ENCODE measurements around the gene CHADL. TPM values are rescaled to one million over a fixed set of nuclear protein-coding genes. Genes with fewer than 3 reads are reported as not detected.

Gene CHADL
- total RNA-seq, 4 donors from 2014 or later = 0.85 to 3.4 (median 2.0) TPM; not detected in 1

DNA sequence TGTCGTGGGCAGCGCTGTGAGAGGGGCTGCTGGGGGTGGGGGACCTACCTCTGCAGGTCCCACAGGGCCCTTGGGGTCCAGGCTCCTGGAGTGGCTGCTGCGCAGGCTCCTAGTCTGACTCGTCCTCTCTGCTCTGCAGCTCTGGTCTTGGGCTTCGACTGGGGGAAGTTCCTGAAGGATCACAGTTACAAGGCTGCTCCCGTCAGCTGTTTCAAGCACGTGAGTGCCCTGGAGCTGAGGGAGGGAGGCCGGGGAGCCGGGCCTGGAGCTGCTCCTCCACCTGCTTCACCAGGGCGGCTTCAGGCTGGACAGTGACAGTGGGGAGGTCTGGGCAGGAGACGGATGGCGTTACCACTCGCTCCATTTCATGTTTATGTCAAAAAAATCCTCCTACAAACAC lies 23.7 kb downstream of the CHADL start:
- TF ChIP-seq CTCF (IDR thresholded peaks at IDR 0.05; ENCODE audit: low read depth) = no peak

GRCh38 chr22:41215926-41216325 lies 24.8 kb downstream of the CHADL start:
- TF ChIP-seq CTCF (IDR thresholded peaks at IDR 0.05; ENCODE audit: low read depth) = no peak

- TF ChIP-seq CTCF (IDR thresholded peaks at IDR 0.05; ENCODE audit: low read depth) = no peak
Measured at GRCh38 chr22:41215409-41215808, 25.3 kb downstream of the CHADL start.

DNA sequence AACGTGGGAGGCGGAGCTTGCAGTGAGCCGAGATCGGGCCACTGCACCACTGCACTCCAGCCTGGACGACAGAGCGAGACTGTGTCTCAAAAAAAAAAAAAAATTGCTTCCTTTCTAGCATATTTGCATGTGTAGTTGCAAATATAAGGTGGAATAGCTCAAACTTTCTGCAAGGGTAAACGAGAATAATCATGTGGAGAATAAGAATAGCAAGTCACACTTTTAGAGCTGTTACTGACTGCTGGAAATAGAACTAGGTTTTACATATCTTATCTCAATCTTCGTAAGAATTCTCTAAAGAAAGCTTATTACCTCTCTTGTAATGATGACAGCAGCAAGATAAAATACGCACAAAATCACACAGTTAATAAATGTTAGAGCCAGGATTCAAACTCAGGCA lies 34.0 kb downstream of the CHADL start:
- TF ChIP-seq CTCF (IDR thresholded peaks at IDR 0.05; ENCODE audit: low read depth) = no peak

DNA sequence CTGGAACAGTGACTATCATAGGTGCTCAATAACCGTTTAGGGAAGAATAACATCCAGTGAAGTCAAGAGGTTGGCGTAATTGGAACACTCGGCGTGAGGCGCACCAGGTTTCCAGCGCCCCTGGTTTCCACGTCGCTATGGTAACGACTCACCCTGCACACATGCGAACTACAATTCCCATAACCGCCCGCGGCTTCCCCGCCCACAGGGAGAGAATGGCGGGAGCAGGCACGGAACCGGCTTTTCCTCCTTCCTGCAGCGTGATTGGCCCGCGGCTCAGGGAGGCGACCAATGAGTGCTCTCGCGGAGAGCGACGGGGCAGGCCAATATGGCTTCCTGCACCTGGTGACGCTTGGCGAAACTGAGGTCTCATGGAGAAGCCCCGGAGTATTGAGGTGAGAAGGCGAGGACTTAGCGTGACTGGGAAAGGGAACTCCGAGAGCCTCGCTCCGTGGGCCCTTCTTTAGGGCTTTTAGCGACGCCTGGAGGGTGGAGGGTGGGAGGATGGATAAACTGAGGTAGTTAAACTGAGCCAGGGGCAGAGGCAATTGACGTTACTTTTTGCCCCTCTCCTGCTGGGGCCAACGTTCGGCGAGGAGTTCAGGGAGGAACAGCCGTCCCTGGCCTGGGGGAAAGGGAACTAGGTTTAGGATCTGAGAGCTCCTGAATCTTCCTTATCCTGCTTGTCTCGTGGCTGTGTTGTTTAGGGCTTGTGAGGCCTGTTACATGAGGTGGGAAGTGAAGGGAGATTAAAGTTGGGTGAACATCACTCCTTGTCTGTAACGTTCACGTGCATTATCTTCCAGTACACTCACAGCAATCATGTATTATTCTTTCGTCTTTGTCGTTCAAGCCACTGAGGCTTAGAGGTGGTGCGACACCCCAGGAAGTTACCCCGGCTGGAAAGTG lies 35.5 kb downstream of the CHADL start, which contains the start of gene L3MBTL2:
Gene L3MBTL2, plus strand, starts transcription at position 321 of the 909 bp plus-strand sequence. Its CDS starts 51 bp downstream, at position 372.
- TF ChIP-seq CTCF (IDR thresholded peaks at IDR 0.05; ENCODE audit: low read depth) = no peak

DNA sequence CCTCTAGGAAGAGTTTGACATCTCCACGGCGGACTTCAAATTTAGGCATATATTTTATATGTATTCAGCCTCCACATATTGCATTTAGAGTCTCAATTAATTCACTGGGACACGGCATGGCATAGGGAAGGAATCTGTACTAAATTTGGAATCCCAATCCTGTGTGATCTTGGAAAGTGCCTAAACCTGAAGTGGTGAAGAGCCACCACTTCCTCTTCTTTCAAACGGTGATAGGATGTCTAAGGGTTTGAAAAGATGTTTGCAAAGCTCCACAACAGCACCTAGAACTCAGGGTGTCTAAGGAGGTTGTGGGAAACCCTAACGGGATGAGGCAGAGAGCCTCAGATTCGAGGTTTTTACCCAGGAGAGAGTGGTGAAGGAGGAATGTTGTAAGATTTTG lies 36.7 kb downstream of the CHADL start:
- no peak for TF ChIP-seq CTCF (IDR thresholded peaks at IDR 0.05; ENCODE audit: low read depth)

- TF ChIP-seq CTCF (IDR thresholded peaks at IDR 0.05; ENCODE audit: low read depth) = no peak
Measured at GRCh38 chr22:41203118-41203517, 37.6 kb downstream of the CHADL start.
